GM18511 (cell line): ENCODE data around the gene DOCK6.

ENCODE experiments used
- ATAC-seq: cut with Tn5 transposase; IDR thresholded peaks from one replicate; pipeline ENCODE4 v1.9.1; 2021; ENCODE audit warnings: mild to moderate bottlenecking, moderate library complexity; ENCODE audit not compliant: unreplicated experiment

DOCK6 gene

DNA sequence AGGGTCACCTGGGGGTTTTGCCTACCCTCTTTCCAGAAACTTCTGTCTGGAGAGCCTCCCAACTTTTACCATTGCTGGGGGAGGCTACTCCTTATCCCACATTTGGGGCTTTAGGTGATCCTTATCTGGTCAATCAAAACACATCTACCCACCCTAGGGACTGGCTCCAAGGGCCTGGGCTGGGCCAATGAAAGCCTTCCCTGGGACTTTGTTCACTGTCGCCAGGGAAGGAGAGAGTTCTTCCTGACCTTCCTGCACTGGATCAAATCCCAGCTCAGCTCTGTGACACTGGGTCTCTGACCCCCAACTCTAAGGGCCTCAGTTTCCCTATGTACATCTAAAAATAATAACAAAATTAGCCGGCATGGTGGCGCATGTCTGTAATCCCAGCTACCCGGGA is 11.1 kb downstream of the DOCK6 start:
- ATAC-seq: no peak

DNA sequence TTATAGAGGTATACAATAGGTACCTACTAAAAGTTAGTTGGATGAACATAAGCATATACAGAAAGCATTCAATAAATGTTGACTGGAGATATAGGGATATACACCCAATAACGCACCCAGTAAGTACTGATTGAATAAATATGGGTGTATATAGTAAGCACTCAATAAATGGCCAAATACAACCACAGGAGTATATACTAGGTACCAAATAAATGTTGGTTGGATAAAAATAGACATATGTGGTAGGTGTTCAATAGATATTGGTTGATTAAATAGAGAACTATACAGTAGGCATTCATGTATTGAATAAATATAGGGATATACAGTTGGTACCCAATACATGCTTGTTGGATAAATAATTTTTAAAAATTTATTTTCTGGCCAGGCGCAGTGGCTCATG is 13.5 kb downstream of the DOCK6 start:
- no peak for ATAC-seq

- ATAC-seq: no peak
Measured at GRCh38 chr19:11247934-11248333, 14.4 kb downstream of the DOCK6 start.

DNA sequence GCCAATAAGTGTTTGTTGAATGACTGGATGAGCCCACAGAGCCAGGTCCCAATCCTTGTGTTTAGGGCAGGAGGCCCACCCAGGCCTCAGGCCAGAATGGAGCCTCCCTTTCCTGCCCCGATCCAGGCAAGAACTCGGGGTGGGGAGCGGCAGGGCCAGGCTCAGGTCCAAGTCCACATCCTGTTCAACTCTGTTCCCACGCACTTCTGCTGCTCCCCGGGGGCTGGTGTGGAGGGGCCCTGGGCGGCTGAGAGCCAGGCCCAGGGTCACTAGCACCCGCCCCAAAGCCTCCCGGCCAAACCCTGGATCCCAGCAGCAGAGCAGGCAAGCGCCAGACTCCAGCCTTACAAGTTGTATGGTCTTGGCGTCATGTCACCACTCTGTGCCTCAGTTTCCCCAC is 14.9 kb downstream of the DOCK6 start:
- no peak for ATAC-seq

GRCh38 chr19:11246941-11247340 is 15.4 kb downstream of the DOCK6 start:
- ATAC-seq: no peak

DNA sequence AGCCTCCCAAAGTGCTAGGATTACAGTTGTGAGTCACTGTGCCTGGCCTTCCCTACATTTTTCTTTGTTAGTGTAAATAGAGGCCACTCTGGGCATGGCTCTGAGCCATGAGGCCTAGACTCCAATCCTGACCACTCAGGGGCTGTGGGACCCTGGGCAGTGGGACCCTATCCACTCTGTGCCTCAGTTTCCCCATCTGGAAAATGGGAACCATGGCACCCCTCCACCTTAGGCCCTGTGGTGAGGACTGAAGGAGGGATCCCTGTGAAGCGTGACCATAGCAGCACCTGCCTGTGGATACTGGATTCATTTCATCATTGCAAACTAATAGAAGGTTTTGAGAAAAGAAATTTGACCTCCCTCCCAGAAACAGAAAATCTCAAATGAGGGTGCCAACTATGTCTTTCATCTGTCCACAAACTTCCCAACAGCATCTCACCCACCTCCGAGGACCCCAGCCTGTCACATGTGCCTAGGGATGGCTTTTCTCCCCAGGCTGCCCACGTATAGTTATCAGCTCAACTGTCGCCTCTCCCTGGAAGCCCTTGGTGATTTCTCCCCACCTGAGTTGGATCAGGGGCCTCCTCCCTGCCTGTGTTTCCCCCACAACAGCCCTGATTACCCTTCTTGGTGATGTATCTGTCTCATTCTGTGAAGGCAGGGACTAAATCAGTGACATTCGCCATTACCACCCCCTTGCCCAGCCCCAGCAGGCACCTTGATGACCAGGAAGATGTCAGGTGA is 17.3 kb downstream of the DOCK6 start:
- ATAC-seq: no peak

GRCh38 chr19:11243798-11244169 is 18.5 kb downstream of the DOCK6 start:
- no peak for ATAC-seq

DNA sequence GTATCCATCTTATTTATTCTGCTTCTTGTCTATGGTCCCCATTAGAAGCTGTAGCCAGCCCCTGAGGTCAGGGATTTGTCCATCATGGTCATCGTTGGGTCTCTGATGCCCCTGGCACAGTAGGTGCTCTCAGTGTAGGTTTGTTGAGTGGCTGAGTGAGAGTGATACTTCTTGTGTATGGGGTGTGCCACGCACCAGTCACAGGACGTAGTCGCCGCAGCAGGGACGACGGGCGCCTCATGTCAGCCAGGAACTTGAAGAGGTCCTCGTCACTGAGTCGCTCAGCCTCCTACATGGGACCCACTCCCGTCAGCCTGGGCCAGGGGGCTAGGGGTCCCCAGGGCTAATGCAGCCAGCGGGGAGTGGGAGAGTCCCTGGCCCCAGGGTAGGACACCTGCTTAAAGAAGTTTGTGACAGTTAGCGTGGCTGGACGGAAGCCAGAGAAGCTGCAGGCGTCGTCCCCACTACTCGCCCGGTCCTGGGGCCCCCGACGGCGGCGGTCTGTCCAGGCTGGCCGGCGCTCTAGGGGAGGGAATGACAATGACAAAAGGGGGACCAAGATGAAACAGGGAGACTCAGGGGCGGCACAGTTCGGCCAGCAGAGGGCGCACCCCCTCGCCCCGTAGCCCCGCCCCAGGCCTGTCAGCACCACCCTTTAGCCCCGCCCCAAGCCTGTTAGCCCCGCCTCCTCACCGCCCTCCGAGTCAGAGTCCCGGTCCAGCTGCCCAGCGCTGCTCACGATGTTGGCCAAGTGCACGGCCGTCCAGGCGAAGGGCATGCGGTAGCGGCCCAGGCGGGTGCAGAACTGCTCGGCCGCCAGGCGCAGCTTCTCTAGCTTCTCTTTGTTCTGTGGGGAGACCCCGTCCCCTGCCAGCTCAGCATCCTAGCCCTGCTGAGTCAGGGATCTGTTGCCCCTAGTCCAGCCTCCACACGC is 19.2 kb downstream of the DOCK6 start:
- ATAC-seq: no peak

DNA sequence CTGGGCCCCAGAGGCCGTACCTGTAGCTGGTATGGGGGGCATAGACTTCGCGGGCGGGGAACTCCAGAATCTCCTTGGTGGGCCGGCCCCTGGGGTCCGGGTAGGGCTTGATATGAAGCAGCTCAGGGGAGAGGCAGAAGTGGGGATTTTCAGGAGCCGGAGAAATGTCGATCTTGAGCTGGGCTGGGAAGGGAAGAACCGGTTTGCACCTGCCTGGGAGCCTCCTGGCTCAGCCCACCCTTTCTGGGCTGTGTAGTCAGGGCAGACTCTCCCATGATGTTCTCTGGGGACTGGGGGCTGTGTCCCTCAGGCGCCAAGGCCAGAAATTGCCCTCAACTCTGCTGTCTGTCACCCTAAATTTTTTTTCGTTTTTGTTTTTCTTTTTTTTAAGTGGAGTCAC is 20.3 kb downstream of the DOCK6 start:
- ATAC-seq: no peak

DNA sequence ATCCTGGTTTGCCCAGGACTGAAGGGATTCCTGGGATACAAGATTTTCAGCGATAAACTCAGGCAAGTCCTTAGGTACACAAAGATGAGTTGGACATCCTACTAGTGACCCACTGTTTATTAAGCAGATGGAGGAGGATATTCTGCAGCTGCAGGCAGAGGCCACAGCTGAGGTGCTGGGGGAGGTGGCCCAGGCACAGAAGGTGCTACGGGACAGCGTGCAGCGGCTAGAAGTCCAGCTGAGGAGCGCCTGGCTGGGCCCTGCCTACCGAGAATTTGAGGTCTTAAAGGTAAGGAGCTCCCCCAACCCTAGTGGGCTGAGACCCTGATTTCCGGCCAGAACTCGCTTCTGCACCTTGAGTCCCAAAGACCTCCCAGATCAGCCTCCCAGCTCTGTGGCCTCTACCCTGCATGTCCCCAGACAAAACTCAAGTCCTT is 22.3 kb downstream of the DOCK6 start:
- ATAC-seq: no peak

GRCh38 chr19:11239377-11240000 is 22.8 kb downstream of the DOCK6 start, which contains the start of gene ANGPTL8:
ANGPTL8 (plus strand) TSS chr19:11239619; CDS start chr19:11239638, 19 bp downstream.
- no peak for ATAC-seq

DNA sequence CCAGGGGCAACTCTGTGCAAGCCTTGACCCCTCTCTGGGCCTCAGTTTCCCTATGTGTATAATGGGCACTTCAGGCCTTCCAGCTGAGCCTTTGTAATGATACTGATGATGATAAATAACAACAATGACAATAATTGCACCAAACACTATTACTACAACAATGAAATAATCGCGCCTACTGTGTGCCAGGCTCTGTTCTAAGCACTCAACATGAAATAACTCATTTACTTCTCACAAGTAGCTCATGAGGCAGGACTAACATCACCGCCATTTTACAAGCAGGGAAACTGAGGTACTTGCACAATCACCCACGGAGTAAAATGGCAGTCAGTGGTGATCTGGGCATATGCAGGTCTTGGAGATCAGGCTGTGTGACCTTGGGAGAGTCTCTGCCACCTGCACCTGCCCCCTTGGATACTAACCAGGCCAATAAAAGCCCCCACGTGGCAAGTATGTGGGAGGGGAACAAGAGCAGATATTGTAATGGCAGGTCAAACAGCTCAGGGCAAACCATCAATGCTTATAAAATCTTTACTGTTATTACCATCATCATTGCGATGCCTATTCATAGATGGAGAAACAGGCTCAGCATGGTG is 23.4 kb downstream of the DOCK6 start:
- no peak for ATAC-seq

- ATAC-seq: no peak
Measured at GRCh38 chr19:11238041-11238440, 24.3 kb downstream of the DOCK6 start.

GRCh38 chr19:11237321-11237720 is 25.0 kb downstream of the DOCK6 start:
- no peak for ATAC-seq

DNA sequence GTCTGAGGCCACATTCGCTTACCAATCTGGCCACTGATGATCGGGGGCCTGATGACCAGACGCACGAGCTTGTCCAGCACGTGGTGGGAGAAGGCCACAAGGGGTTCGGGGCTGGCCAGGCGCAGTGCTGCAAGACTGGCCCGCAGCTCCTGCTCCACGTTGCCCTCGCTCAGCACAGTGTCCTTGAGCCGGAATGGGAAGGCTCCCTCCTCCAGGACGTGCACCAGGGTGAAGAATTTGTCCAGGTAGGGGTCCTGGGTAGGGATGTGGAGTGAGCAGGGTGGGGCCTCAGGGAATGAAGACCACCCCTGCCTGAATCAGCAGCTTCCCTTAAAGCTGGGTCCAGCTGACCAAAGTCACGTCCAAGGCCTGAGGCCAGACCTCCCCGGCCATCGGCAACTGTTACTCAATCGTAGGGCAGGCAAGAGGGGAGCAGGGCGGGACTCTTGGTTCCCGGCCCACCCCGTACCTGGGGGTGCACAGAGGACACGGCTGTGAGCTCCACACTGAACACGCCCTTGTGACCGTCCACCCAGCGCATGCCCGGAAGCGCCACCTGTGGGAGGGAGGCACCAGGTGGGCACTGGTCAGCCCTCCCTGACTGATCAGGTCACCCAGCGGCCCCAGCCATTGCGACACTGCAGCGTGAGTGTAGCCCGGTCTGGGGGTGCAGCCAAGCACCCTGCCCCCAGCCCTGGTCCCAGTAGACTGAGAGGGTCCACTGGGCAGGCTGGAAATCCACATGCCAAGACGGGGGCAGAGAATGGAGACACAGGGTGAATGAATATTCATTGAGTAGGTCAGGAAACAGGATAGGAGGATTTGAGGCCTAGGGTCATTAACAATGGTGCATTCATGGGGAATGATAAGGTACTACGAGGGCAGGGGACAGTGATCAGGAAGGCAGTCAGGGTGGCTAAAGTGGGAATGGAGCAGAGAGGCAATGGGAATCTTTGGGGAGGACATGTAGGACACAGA is 25.7 kb downstream of the DOCK6 start:
- no peak for ATAC-seq

GRCh38 chr19:11234486-11235075 is 27.7 kb downstream of the DOCK6 start:
- ATAC-seq: no peak

DNA sequence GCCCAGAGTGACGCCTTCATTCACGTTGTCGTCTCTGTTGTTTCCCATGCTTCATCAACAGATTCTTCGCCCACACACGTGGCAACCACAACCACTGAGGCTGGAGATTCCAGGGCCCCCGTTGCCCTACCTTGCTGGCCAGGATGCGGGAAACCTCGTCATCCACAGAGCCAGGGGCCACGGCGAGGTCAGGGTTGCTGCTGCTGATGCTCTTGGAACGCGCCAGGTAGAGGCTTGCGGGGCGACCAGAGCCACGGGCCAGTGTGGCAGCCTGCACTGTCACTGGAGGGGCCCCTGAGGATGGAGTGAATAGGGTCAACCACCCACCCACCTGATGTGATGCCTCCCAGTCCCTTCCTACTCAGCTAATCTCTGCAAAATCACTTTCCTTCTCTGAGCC is 29.3 kb downstream of the DOCK6 start:
- ATAC-seq: no peak

GRCh38 chr19:11232555-11232954 is 29.8 kb downstream of the DOCK6 start:
- ATAC-seq: no peak

GRCh38 chr19:11230621-11231386 is 31.5 kb downstream of the DOCK6 start:
- ATAC-seq: no peak
